GM21390 (cell line): Measurements from ENCODE around the gene GCNA.
A peak's percentile ranks its signal among the peaks of the same experiment; 100 is the strongest.

Experiments used
- ATAC-seq: cut with Tn5 transposase; IDR thresholded peaks from one replicate; pipeline ENCODE4 v1.9.1; 2021; ENCODE audit not compliant: unreplicated experiment

GCNA gene

GRCh38 chrX:71612256-71612655, 34.0 kb downstream of the GCNA start:
- ATAC-seq, result no peak

GRCh38 chrX:71615056-71615455, 36.8 kb downstream of the GCNA start:
- no peak for ATAC-seq

- ATAC-seq, result no peak
Measured at GRCh38 chrX:71615954-71616353, 37.7 kb downstream of the GCNA start.

GRCh38 chrX:71616672-71617529, 38.7 kb downstream of the GCNA start:
- no peak for ATAC-seq

- ATAC-seq, result no peak
Measured at GRCh38 chrX:71617742-71618141, 39.5 kb downstream of the GCNA start.

GRCh38 chrX:71618303-71618721, 40.1 kb downstream of the GCNA start, which contains the start of gene CXCR3:
Gene CXCR3, minus strand, starts transcription at chrX:71618511. Its CDS starts 62 bp downstream, at chrX:71618449.
- ATAC-seq, result peak; percentile 56

- no peak for ATAC-seq
Measured at GRCh38 chrX:71618787-71619186, 40.5 kb downstream of the GCNA start.

GRCh38 chrX:71619193-71619592, 41.0 kb downstream of the GCNA start:
- ATAC-seq, result no peak

- ATAC-seq, result no peak
Measured at GRCh38 chrX:71619986-71620385, 41.7 kb downstream of the GCNA start.

GRCh38 chrX:71621603-71622002, 43.4 kb downstream of the GCNA start:
- ATAC-seq, result no peak

- ATAC-seq, result no peak
Measured at GRCh38 chrX:71622032-71622575, 43.9 kb downstream of the GCNA start.

GRCh38 chrX:71622576-71623450, 44.6 kb downstream of the GCNA start:
- ATAC-seq, result peak; percentile 53

GRCh38 chrX:71623714-71624113, 45.5 kb downstream of the GCNA start:
- no peak for ATAC-seq

GRCh38 chrX:71625471-71625870, 47.2 kb downstream of the GCNA start:
- ATAC-seq, result no peak

GRCh38 chrX:71626576-71626975, 48.3 kb downstream of the GCNA start:
- ATAC-seq, result no peak

- no peak for ATAC-seq
Measured at GRCh38 chrX:71627588-71628404, 49.6 kb downstream of the GCNA start.

- peak; percentile 68 for ATAC-seq
Measured at GRCh38 chrX:71629467-71629866, 51.2 kb downstream of the GCNA start.

GRCh38 chrX:71632923-71633657, 54.9 kb downstream of the GCNA start:
- ATAC-seq, result no peak

GRCh38 chrX:71634366-71634765, 56.1 kb downstream of the GCNA start:
- ATAC-seq, result no peak
